ENCODE data around the gene CNPY1. TPM values are rescaled to one million over a fixed set of nuclear protein-coding genes. Genes with fewer than 3 reads are reported as not detected.

The CNPY1 gene
- total and polyA plus RNA-seq, 2 donors (not counting 1 experiment from before 2014, with no cell fraction given), result not detected

GRCh38 chr7:155455132-155455693 is 91.1 kb downstream of the CNPY1 start:
- Histone ChIP-seq H4K20me1 (ENCODE audit: control insufficient read depth, extremely low read depth, insufficient read depth, low read length) (no peaks in the 10 kb centered on the region), H3K4me1 (ENCODE audit: control insufficient read depth, extremely low read depth, insufficient read depth, low read length) (no peaks in the 10 kb centered on the region), H3K36me3 (ENCODE audit: control insufficient read depth, insufficient read depth, low read length) (no peaks in the 10 kb centered on the region), H2AFZ (ENCODE audit: low read length) (no peak overlapping the region), H3K9ac (ENCODE audit: insufficient read depth, low read length) (no peak overlapping the region), H3K9me3 (ENCODE audit: control insufficient read depth, insufficient read depth, low read depth, low read length) (no peaks in the 10 kb centered on the region), H3K27me3 (ENCODE audit: control insufficient read depth, insufficient read depth, low read length) (peaks cover 81% of the 10 kb centered on the region), H3K79me2 (ENCODE audit: control insufficient read depth, insufficient read depth, low read length) (no peaks in the 10 kb centered on the region), H3K4me3 (replicated peaks in 1 of 4; ENCODE audit: control extremely low read depth in 1 of 4, insufficient read depth in 1 of 4, low read depth in 3 of 4, low read length in 4 of 4) (no peak overlapping the region), H3K27ac (ENCODE audit: insufficient read depth, low read length) (no peak overlapping the region), H3K4me2 (ENCODE audit: extremely low read depth, insufficient read depth, low read length) (no peak overlapping the region)
- TF ChIP-seq CTCF (conservative IDR thresholded peaks at IDR 0.05 in 1 of 2, IDR thresholded peaks at IDR 0.05 in 1 of 2; ENCODE audit: low read depth in 1 of 2, low read length in 2 of 2), result no peak
- TF ChIP-seq EZH2 (IDR thresholded peaks at IDR 0.05; ENCODE audit: low read length, missing control alignments), result no peak
- DNase-seq (ENCODE audit: low read depth in 2 of 2), result no peak

GRCh38 chr7:155454183-155455112 is 91.9 kb downstream of the CNPY1 start:
- peaks cover 82% of the 10 kb centered on the region for H3K27me3 ChIP-seq (ENCODE audit: control insufficient read depth, insufficient read depth, low read length)
- H4K20me1 ChIP-seq (ENCODE audit: control insufficient read depth, extremely low read depth, insufficient read depth, low read length), result no peaks in the 10 kb centered on the region
- DNase-seq (ENCODE audit: low read depth in 2 of 2), result no peak
- H2AFZ ChIP-seq (ENCODE audit: low read length), result no peak overlapping the region
- H3K9ac ChIP-seq (ENCODE audit: insufficient read depth, low read length), result no peak overlapping the region
- no peaks in the 10 kb centered on the region for H3K79me2 ChIP-seq (ENCODE audit: control insufficient read depth, insufficient read depth, low read length)
- no peak overlapping the region for H3K4me2 ChIP-seq (ENCODE audit: extremely low read depth, insufficient read depth, low read length)
- no peak overlapping the region for H3K4me3 ChIP-seq (replicated peaks in 1 of 4; ENCODE audit: control extremely low read depth in 1 of 4, insufficient read depth in 1 of 4, low read depth in 3 of 4, low read length in 4 of 4)
- H3K36me3 ChIP-seq (ENCODE audit: control insufficient read depth, insufficient read depth, low read length), result no peaks in the 10 kb centered on the region
- TF ChIP-seq EZH2 (IDR thresholded peaks at IDR 0.05; ENCODE audit: low read length, missing control alignments) (no peak), CTCF (conservative IDR thresholded peaks at IDR 0.05 in 1 of 2, IDR thresholded peaks at IDR 0.05 in 1 of 2; ENCODE audit: low read depth in 1 of 2, low read length in 2 of 2) (no peak)
- H3K27ac ChIP-seq (ENCODE audit: insufficient read depth, low read length), result no peak overlapping the region
- no peaks in the 10 kb centered on the region for H3K4me1 ChIP-seq (ENCODE audit: control insufficient read depth, extremely low read depth, insufficient read depth, low read length)
- H3K9me3 ChIP-seq (ENCODE audit: control insufficient read depth, insufficient read depth, low read depth, low read length), result no peaks in the 10 kb centered on the region

- Histone ChIP-seq H3K9ac (ENCODE audit: insufficient read depth, low read length) (no peak overlapping the region), H2AFZ (ENCODE audit: low read length) (no peak overlapping the region), H3K36me3 (ENCODE audit: control insufficient read depth, insufficient read depth, low read length) (no peaks in the 10 kb centered on the region), H3K4me1 (ENCODE audit: control insufficient read depth, extremely low read depth, insufficient read depth, low read length) (no peaks in the 10 kb centered on the region), H4K20me1 (ENCODE audit: control insufficient read depth, extremely low read depth, insufficient read depth, low read length) (no peaks in the 10 kb centered on the region), H3K9me3 (ENCODE audit: control insufficient read depth, insufficient read depth, low read depth, low read length) (no peaks in the 10 kb centered on the region), H3K4me2 (ENCODE audit: extremely low read depth, insufficient read depth, low read length) (no peak overlapping the region), H3K27ac (ENCODE audit: insufficient read depth, low read length) (no peak overlapping the region), H3K4me3 (replicated peaks in 1 of 4; ENCODE audit: control extremely low read depth in 1 of 4, insufficient read depth in 1 of 4, low read depth in 3 of 4, low read length in 4 of 4) (no peak overlapping the region), H3K27me3 (ENCODE audit: control insufficient read depth, insufficient read depth, low read length) (peaks cover 79% of the 10 kb centered on the region), H3K79me2 (ENCODE audit: control insufficient read depth, insufficient read depth, low read length) (no peaks in the 10 kb centered on the region)
- no peak for DNase-seq (ENCODE audit: low read depth in 2 of 2)
- no peak for TF ChIP-seq EZH2 (IDR thresholded peaks at IDR 0.05; ENCODE audit: low read length, missing control alignments)
- no peak for TF ChIP-seq CTCF (conservative IDR thresholded peaks at IDR 0.05 in 1 of 2, IDR thresholded peaks at IDR 0.05 in 1 of 2; ENCODE audit: low read depth in 1 of 2, low read length in 2 of 2)
Observed at GRCh38 chr7:155453296-155454182, 92.8 kb downstream of the CNPY1 start.

Measured in fibroblast of lung (primary cell).